A549 (cell line): Measurements from ENCODE around the gene FGF23. TPM values are rescaled to one million over a fixed set of nuclear protein-coding genes. Genes with fewer than 3 reads are reported as not detected.

ENCODE experiments used
- ATAC-seq, 2 experiments: fragments of 200-7000 bp in 1 of 2; fragments of >200 bp in 1 of 2; cut with Nextera tagmentation in 1 of 2; cut with Tn5 transposase in 1 of 2; 3 replicates each; pipeline versions ENCODE4 v1.8.0 to v1.9.1; 2018 to 2020; ENCODE audit warnings: mild to moderate bottlenecking in 1 of 2, moderate library complexity in 1 of 2
- CTCF ChIA-PET: fragments of 300-600 bp; sonication (Branson Sonifier 250); formaldehyde crosslinking; extraction: SDS; loops from one replicate; lab custom pipeline; 2021; ENCODE audit warnings: antibody characterized with exemption, inconsistent platforms; lab: Yijun Ruan, JAX
- POLR2A ChIA-PET: fragments of 350-600 bp; formaldehyde crosslinking; extraction: SDS; loops from one replicate; lab custom pipeline; 2021; ENCODE audit warnings: antibody characterized with exemption, inconsistent platforms; lab: Yijun Ruan, JAX
- DNase-seq, 2 experiments: peaks; one replicate each; pipeline versions ENCODE4 v3.0.0 to v3.0.0-alpha.2; 2011 to 2016; ENCODE audit warnings: low read depth in 1 of 2, low spot score in 1 of 2
- FAIRE-seq: peaks from 2 replicates; lab custom pipeline; 2011; peaks lifted over from hg19 to GRCh38; lab: Jason Lieb, UNC
- H3K27ac ChIP-seq, 2 experiments: fragments of >200 bp; sonication (Bioruptor Twin); formaldehyde crosslinking; 3 replicates each; pipeline ENCODE4 v1.5.1; 2016 to 2017
- H3K4me1 ChIP-seq: fragments of >200 bp; sonication (Bioruptor Twin); formaldehyde crosslinking; 3 replicates; pipeline ENCODE4 v1.6.1; 2016
- H3K4me2 ChIP-seq: fragments of >200 bp; sonication (Bioruptor Twin); formaldehyde crosslinking; 3 replicates; pipeline ENCODE4 v1.6.1; 2016
- H3K4me3 ChIP-seq: fragments of >200 bp; sonication (Bioruptor Twin); formaldehyde crosslinking; 3 replicates; pipeline ENCODE4 v1.5.1; 2016
- H3K9me3 ChIP-seq: fragments of >200 bp; sonication (Bioruptor Twin); formaldehyde crosslinking; 3 replicates; pipeline ENCODE4 v1.6.1; 2016
- CBX2 ChIP-seq: fragments of 200-600 bp; sonication (generic); IDR thresholded peaks from 2 replicates; pipeline ENCODE4 v1.6.1; 2016; ENCODE audit warnings: low read depth, mild to moderate bottlenecking, borderline replicate concordance
- CEBPB ChIP-seq, 2 experiments: fragments of >200 bp in 1 of 2; sonication (Bioruptor Twin) in 1 of 2; formaldehyde crosslinking in 1 of 2; IDR thresholded peaks; 2 replicates each; pipeline ENCODE4 v1.6.1; 2012 to 2016
- EHF ChIP-seq: fragments of 250-450 bp; sonication (Bioruptor Pico); IDR thresholded peaks from 2 replicates; pipeline ENCODE4 v1.5.0; 2020; ENCODE audit warnings: mild to moderate bottlenecking
- EP300 ChIP-seq, 2 experiments: fragments of >200 bp; sonication (Bioruptor Twin); formaldehyde crosslinking; IDR thresholded peaks; 2 replicates in 1 of 2; 3 replicates in 1 of 2; pipeline ENCODE4 v1.6.1; 2016 to 2017
- ESRRA ChIP-seq: fragments of 150-350 bp; IDR thresholded peaks from 2 replicates; pipeline ENCODE4 v1.6.1; 2014; ENCODE audit warnings: mild to moderate bottlenecking, low read length, borderline replicate concordance
- FOSB ChIP-seq: fragments of 250-450 bp; sonication (Bioruptor Pico); IDR thresholded peaks from 2 replicates; pipeline ENCODE4 v1.5.0; 2020; ENCODE audit warnings: mild to moderate bottlenecking, moderate library complexity
- FOSL2 ChIP-seq, 2 experiments: fragments of 450-650 bp in 1 of 2; fragments of >200 bp in 1 of 2; sonication (Bioruptor Twin) in 1 of 2; formaldehyde crosslinking; IDR thresholded peaks; 2 replicates each; pipeline versions ENCODE4 v1.5.0 to v1.6.1; 2016 to 2020; ENCODE audit warnings: mild to moderate bottlenecking in 1 of 2, moderate library complexity in 1 of 2
- FOXS1 ChIP-seq: fragments of 250-450 bp; sonication (Bioruptor Pico); IDR thresholded peaks from 2 replicates; pipeline ENCODE4 v1.5.0; 2020; ENCODE audit warnings: mild to moderate bottlenecking, moderate library complexity
- GATA3 ChIP-seq: IDR thresholded peaks from 2 replicates; pipeline ENCODE4 v1.6.1; 2012; ENCODE audit warnings: borderline replicate concordance
- HEYL ChIP-seq: fragments of 250-450 bp; sonication (Bioruptor Pico); IDR thresholded peaks from 2 replicates; pipeline ENCODE4 v1.8.0; 2021; ENCODE audit warnings: mild to moderate bottlenecking, moderate library complexity
- HOXB13 ChIP-seq: fragments of 250-450 bp; sonication (Bioruptor Pico); IDR thresholded peaks from 2 replicates; pipeline ENCODE4 v1.5.0; 2020; ENCODE audit warnings: low read depth, mild to moderate bottlenecking, moderate library complexity
- HOXB5 ChIP-seq: fragments of 250-450 bp; sonication (Bioruptor Pico); IDR thresholded peaks from 2 replicates; pipeline ENCODE4 v1.5.0; 2020; ENCODE audit warnings: mild to moderate bottlenecking, moderate library complexity
- JUNB ChIP-seq: fragments of >200 bp; sonication (Bioruptor Twin); formaldehyde crosslinking; IDR thresholded peaks from 2 replicates; pipeline ENCODE4 v1.6.1; 2016
- MAZ ChIP-seq: fragments of 150-350 bp; IDR thresholded peaks from 2 replicates; pipeline ENCODE4 v1.6.1; 2014; ENCODE audit warnings: antibody characterized with exemption, low read depth, low read length, borderline replicate concordance
- MYC ChIP-seq: IDR thresholded peaks from 2 replicates; pipeline ENCODE4 v1.6.1; 2012; ENCODE audit warnings: mild to moderate bottlenecking, inconsistent platforms, low read length, improper control_type of control experiment, borderline replicate concordance
- NFE2L2 ChIP-seq: fragments of 150-350 bp; conservative IDR thresholded peaks from 2 replicates; pipeline ENCODE4 v1.6.1; 2014; ENCODE audit warnings: low read length
- NPAS2 ChIP-seq: fragments of 250-450 bp; sonication (Bioruptor Pico); IDR thresholded peaks from 2 replicates; pipeline ENCODE4 v1.8.0; 2022; ENCODE audit warnings: mild to moderate bottlenecking, moderate library complexity, borderline replicate concordance
- NR3C1 ChIP-seq: fragments of >200 bp; sonication (Bioruptor Twin); formaldehyde crosslinking; IDR thresholded peaks from 3 replicates; pipeline ENCODE4 v1.6.1; 2017
- PHF8 ChIP-seq: fragments of 200-600 bp; sonication (generic); IDR thresholded peaks from 2 replicates; pipeline ENCODE4 v1.6.1; 2016; ENCODE audit warnings: low read depth, mild to moderate bottlenecking, antibody characterized with exemption, moderate library complexity, borderline replicate concordance
- RARB ChIP-seq: fragments of 250-450 bp; sonication (Bioruptor Pico); IDR thresholded peaks from 2 replicates; pipeline ENCODE4 v1.8.0; 2021; ENCODE audit warnings: mild to moderate bottlenecking, moderate library complexity
- RCOR1 ChIP-seq: fragments of 150-350 bp; IDR thresholded peaks from 2 replicates; pipeline ENCODE4 v1.6.1; 2014; ENCODE audit warnings: antibody characterized with exemption, low read length, low read depth
- RFX5 ChIP-seq: fragments of 450-650 bp; IDR thresholded peaks from 2 replicates; pipeline ENCODE4 v1.7.1; 2014; ENCODE audit warnings: antibody characterized with exemption, mild to moderate bottlenecking, moderate library complexity
- SMC3 ChIP-seq: fragments of >200 bp; sonication (Bioruptor Twin); formaldehyde crosslinking; IDR thresholded peaks from 3 replicates; pipeline ENCODE4 v1.6.1; 2018; ENCODE audit warnings: inconsistent platforms
- SREBF2 ChIP-seq: fragments of 450-650 bp; IDR thresholded peaks from 2 replicates; pipeline ENCODE4 v1.6.1; 2014; ENCODE audit warnings: mild to moderate bottlenecking, moderate library complexity
- ZFP36 ChIP-seq: fragments of 450-650 bp; IDR thresholded peaks from 2 replicates; pipeline ENCODE4 v1.6.1; 2014; ENCODE audit warnings: borderline replicate concordance; ENCODE audit not compliant: partially characterized antibody
- ZSCAN20 ChIP-seq: fragments of 250-450 bp; sonication (Bioruptor Pico); IDR thresholded peaks from 2 replicates; pipeline ENCODE4 v1.8.0; 2022; ENCODE audit warnings: mild to moderate bottlenecking, moderate library complexity
- WGBS: methylation state at CpG from one replicate; pipeline ENCODE4 v1.1.6; 2017; ENCODE audit errors: missing lambda C conversion rate; 5-methylcytosine and 5-hydroxymethylcytosine counted together
- polyA plus RNA-seq, 4 experiments: library from polyadenylated mRNA; depleted of rRNA in 3 of 4; stranded (reverse); fragments of >200 nt; fragmentation: RNase III in 1 of 4; extraction: RNeasy Plus Mini Kit Qiagen cat#74134 plus additional on column Dnase treatment in 1 of 4; gene quantifications; 2 replicates in 3 of 4; 3 replicates in 1 of 4; pipeline ENCODE4 v1.2.3, GENCODE V29; 2011 to 2017
- TF ChIP-seq, protein P1 (sequence below): fragments of >200 bp; sonication (Bioruptor Twin); formaldehyde crosslinking; IDR thresholded peaks from 3 replicates; pipeline ENCODE4 v1.6.1; 2016
- TF ChIP-seq, protein P2 (sequence below): fragments of 250-450 bp; sonication (Bioruptor Pico); IDR thresholded peaks from 2 replicates; pipeline ENCODE4 v1.5.0; 2021; ENCODE audit warnings: mild to moderate bottlenecking, moderate library complexity, borderline replicate concordance
- TF ChIP-seq, protein P3 (sequence below): IDR thresholded peaks from 2 replicates; pipeline ENCODE4 v1.6.1; 2012; ENCODE audit warnings: low read depth, borderline replicate concordance
- TF ChIP-seq, protein P4 (sequence below): fragments of 250-450 bp; sonication (Bioruptor Pico); IDR thresholded peaks from 2 replicates; pipeline ENCODE4 v1.5.0; 2020; ENCODE audit warnings: low read depth, mild to moderate bottlenecking, moderate library complexity

FGF23 gene
- polyA plus RNA-seq, 2 of the 4 experiments (the other 2 are of a cell fraction): not detected

DNA sequence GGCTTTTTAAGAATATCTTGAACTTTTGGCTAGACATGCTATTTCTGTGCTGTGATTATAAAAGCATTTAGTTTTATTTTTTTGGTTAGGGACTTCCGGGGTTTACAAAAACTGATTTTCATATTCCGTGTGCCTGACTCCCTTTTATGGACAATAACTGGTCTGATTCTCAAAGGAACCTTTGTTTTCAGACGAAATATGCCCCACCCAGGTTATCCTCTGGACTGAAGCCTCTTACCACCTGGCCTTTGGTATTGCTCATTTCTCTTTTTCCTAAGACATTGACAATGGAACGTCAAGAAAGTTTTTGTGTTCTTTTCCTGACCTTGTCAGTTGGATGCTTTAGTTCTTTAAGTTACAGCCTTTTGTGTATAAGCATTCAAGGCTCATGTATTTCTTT, 47.7 kb downstream of the FGF23 start:
- ChIA-PET CTCF (no interaction called here), POLR2A (no interaction called here)
- FAIRE-seq (no peak), ATAC-seq (no peak), DNase-seq (no peak)
- no peak for TF ChIP-seq EP300 (IDR thresholded peaks at IDR 0.05)
- no peak for TF ChIP-seq NPAS2
- TF ChIP-seq HOXB13 (CRISPR knock-in tag): no peak
- TF ChIP-seq, protein P1, sequence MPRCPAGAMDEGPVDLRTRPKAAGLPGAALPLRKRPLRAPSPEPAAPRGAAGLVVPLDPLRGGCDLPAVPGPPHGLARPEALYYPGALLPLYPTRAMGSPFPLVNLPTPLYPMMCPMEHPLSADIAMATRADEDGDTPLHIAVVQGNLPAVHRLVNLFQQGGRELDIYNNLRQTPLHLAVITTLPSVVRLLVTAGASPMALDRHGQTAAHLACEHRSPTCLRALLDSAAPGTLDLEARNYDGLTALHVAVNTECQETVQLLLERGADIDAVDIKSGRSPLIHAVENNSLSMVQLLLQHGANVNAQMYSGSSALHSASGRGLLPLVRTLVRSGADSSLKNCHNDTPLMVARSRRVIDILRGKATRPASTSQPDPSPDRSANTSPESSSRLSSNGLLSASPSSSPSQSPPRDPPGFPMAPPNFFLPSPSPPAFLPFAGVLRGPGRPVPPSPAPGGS: no peak
- TF ChIP-seq GATA3: no peak
- no peak for TF ChIP-seq FOXS1 (CRISPR knock-in tag)
- no peak for TF ChIP-seq SREBF2
- no peak for TF ChIP-seq CBX2
- TF ChIP-seq RFX5: no peak
- no peak for TF ChIP-seq ESRRA
- TF ChIP-seq NR3C1: no peak
- no peak for TF ChIP-seq MYC
- no peak for TF ChIP-seq MAZ
- TF ChIP-seq, protein P2, sequence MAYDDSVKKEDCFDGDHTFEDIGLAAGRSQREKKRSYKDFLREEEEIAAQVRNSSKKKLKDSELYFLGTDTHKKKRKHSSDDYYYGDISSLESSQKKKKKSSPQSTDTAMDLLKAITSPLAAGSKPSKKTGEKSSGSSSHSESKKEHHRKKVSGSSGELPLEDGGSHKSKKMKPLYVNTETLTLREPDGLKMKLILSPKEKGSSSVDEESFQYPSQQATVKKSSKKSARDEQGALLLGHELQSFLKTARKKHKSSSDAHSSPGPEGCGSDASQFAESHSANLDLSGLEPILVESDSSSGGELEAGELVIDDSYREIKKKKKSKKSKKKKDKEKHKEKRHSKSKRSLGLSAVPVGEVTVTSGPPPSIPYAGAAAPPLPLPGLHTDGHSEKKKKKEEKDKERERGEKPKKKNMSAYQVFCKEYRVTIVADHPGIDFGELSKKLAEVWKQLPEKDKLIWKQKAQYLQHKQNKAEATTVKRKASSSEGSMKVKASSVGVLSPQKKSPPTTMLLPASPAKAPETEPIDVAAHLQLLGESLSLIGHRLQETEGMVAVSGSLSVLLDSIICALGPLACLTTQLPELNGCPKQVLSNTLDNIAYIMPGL: no peak
- TF ChIP-seq SMC3: no peak
- TF ChIP-seq HOXB5: no peak
- no peak for TF ChIP-seq NFE2L2
- TF ChIP-seq PHF8: no peak
- Histone ChIP-seq H3K4me1 (no peaks in the 10 kb centered on the region), H3K4me3 (no peak overlapping the region), H3K9me3 (no peaks in the 10 kb centered on the region), H3K4me2 (no peak overlapping the region), H3K27ac (no peak overlapping the region)
- whole genome bisulfite sequencing: 61% methylated on average over 4 of the region's 4 CpGs

DNA sequence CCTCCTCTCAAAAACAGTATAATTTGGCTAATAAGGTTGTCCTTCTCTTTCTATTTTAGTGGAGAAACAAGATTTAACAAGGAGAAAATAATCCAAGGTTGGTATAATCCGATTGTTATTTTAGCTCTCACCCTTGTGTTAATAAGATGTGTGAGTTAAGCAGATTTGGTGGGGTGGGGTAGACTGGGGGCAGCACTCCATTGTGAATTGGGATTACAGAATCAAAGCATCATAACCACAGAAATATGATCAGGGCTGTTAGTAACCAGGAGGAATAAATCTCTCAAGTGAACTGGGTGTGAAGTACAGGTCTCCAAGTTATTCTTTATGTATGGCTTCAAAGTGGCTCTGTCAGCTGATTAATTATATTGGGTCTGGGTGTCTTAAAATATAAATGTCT, 48.3 kb downstream of the FGF23 start:
- Histone ChIP-seq H3K4me3 (no peak overlapping the region), H3K4me1 (no peaks in the 10 kb centered on the region), H3K4me2 (no peak overlapping the region), H3K27ac (no peak overlapping the region), H3K9me3 (no peaks in the 10 kb centered on the region)
- ATAC-seq: no peak
- 76% methylated on average over 1 of the region's 1 CpG for WGBS
- CTCF ChIA-PET: no interaction called here
- DNase-seq: no peak
- POLR2A ChIA-PET: no interaction called here
- FAIRE-seq: no peak
- TF ChIP-seq ZSCAN20 (CRISPR knock-in tag) (no peak), MYC (no peak), EP300 (IDR thresholded peaks at IDR 0.05) (no peak), RCOR1 (no peak), RARB (CRISPR knock-in tag) (no peak), FOSL2 (IDR thresholded peaks at IDR 0.05) (no peak), FOSL2 (CRISPR knock-in tag; IDR thresholded peaks at IDR 0.05) (no peak), RFX5 (no peak), JUNB (no peak), PHF8 (no peak), ZFP36 (no peak), SREBF2 (no peak), CEBPB (IDR thresholded peaks at IDR 0.05) (no peak), FOSB (CRISPR knock-in tag) (no peak), HEYL (CRISPR knock-in tag) (no peak), HOXB13 (CRISPR knock-in tag) (no peak), EHF (CRISPR knock-in tag) (no peak)
- TF ChIP-seq, protein P3, sequence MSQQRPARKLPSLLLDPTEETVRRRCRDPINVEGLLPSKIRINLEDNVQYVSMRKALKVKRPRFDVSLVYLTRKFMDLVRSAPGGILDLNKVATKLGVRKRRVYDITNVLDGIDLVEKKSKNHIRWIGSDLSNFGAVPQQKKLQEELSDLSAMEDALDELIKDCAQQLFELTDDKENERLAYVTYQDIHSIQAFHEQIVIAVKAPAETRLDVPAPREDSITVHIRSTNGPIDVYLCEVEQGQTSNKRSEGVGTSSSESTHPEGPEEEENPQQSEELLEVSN: no peak
- TF ChIP-seq, protein P4, sequence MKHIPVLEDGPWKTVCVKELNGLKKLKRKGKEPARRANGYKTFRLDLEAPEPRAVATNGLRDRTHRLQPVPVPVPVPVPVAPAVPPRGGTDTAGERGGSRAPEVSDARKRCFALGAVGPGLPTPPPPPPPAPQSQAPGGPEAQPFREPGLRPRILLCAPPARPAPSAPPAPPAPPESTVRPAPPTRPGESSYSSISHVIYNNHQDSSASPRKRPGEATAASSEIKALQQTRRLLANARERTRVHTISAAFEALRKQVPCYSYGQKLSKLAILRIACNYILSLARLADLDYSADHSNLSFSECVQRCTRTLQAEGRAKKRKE (CRISPR knock-in tag): no peak
- TF ChIP-seq, all 56 proteins: peak for 0
